Fibroblast of lung (primary cell): ENCODE data around the gene MYO18A. TPM values are rescaled to one million over a fixed set of nuclear protein-coding genes. Genes with fewer than 3 reads are reported as not detected.
A peak's percentile ranks its signal among the peaks of the same experiment; 100 is the strongest.

Source experiments
- DNase-seq, 2 donors: peaks; one replicate each; pipeline versions ENCODE4 v3.0.0 to v3.0.0-alpha.2; 2010; ENCODE audit warnings: low read depth in 2 of 2
- H2AFZ ChIP-seq: 2 replicates; pipeline ENCODE4 v1.5.1; 2012; ENCODE audit warnings: low read length, control low read depth, inconsistent platforms
- H3K27ac ChIP-seq: 2 replicates; pipeline ENCODE4 v1.5.1; 2011; ENCODE audit warnings: low read length, control low read depth; ENCODE audit not compliant: insufficient read depth
- H3K27me3 ChIP-seq: 2 replicates; pipeline ENCODE4 v1.5.1; 2011; ENCODE audit warnings: mild to moderate bottlenecking, low read length; ENCODE audit not compliant: control insufficient read depth, insufficient read depth
- H3K36me3 ChIP-seq: 2 replicates; pipeline ENCODE4 v1.5.1; 2011; ENCODE audit warnings: low read length; ENCODE audit not compliant: control insufficient read depth, insufficient read depth
- H3K4me1 ChIP-seq: 2 replicates; pipeline ENCODE4 v1.5.1; 2011; ENCODE audit warnings: low read length; ENCODE audit not compliant: control insufficient read depth, insufficient read depth; ENCODE audit errors: extremely low read depth
- H3K4me2 ChIP-seq: 2 replicates; pipeline ENCODE4 v1.5.1; 2011; ENCODE audit warnings: low read length, control low read depth; ENCODE audit not compliant: insufficient read depth; ENCODE audit errors: extremely low read depth
- H3K4me3 ChIP-seq, 4 experiments: fragments of 200-600 bp in 1 of 4; sonication (generic) in 1 of 4; replicated peaks in 1 of 4; 2 replicates each; pipeline ENCODE4 v1.5.1; 2011 to 2016; ENCODE audit warnings: low read length in 4 of 4, low read depth in 3 of 4, mild to moderate bottlenecking in 3 of 4, control low read depth in 2 of 4, inconsistent platforms in 1 of 4, mixed read lengths in 1 of 4; ENCODE audit not compliant: insufficient read depth in 1 of 4; ENCODE audit errors: control extremely low read depth in 1 of 4
- H3K79me2 ChIP-seq: 2 replicates; pipeline ENCODE4 v1.5.1; 2012; ENCODE audit warnings: mild to moderate bottlenecking, low read length, inconsistent platforms; ENCODE audit not compliant: control insufficient read depth, insufficient read depth
- H3K9ac ChIP-seq: 2 replicates; pipeline ENCODE4 v1.5.1; 2011; ENCODE audit warnings: mild to moderate bottlenecking, low read length, control low read depth; ENCODE audit not compliant: insufficient read depth
- H3K9me3 ChIP-seq: 2 replicates; pipeline ENCODE4 v1.5.1; 2012; ENCODE audit warnings: low read depth, low read length; ENCODE audit not compliant: control insufficient read depth, insufficient read depth
- H4K20me1 ChIP-seq: 2 replicates; pipeline ENCODE4 v1.5.1; 2011; ENCODE audit warnings: low read length; ENCODE audit not compliant: control insufficient read depth, insufficient read depth; ENCODE audit errors: extremely low read depth
- CTCF ChIP-seq, 2 donors: IDR thresholded peaks in 1 of 2; conservative IDR thresholded peaks in 1 of 2; 1 replicate in 1 of 2; 2 replicates in 1 of 2; pipeline ENCODE4 v1.5.1; 2011 to 2012; ENCODE audit warnings: low read length in 2 of 2, control low read depth in 1 of 2, inconsistent platforms in 1 of 2, low read depth in 1 of 2, mild to moderate bottlenecking in 1 of 2
- EZH2 ChIP-seq: IDR thresholded peaks from 2 replicates; pipeline ENCODE4 v1.5.1; 2012; ENCODE audit warnings: low read length, control low read depth, mild to moderate bottlenecking; ENCODE audit errors: missing control alignments
- polyA plus RNA-seq, 2 donors: library from polyadenylated mRNA; depleted of rRNA in 1 of 2; stranded (reverse) in 1 of 2; unstranded in 1 of 2; fragments of >200 nt; gene quantifications; 2 replicates each; pipeline ENCODE4 v1.2.1, GENCODE V29; 2011 to 2012; ENCODE audit warnings: missing spikeins in 1 of 2
- total RNA-seq: library from RNA; depleted of rRNA; stranded (reverse); fragments of >200 nt; gene quantifications from 2 replicates; pipeline ENCODE4 v1.2.1, GENCODE V29; 2014

Gene MYO18A
- total and polyA plus RNA-seq, 2 donors (not counting 1 experiment from before 2014, with no cell fraction given) = 11.7 to 133 TPM

- H3K9ac ChIP-seq = no peak overlapping the region
- TF ChIP-seq EZH2 (no peak), CTCF (conservative IDR thresholded peaks at IDR 0.05 in 1 of 2, IDR thresholded peaks at IDR 0.05 in 1 of 2; ENCODE audit: low read depth in 1 of 2, low read length in 2 of 2) (no peak)
- H3K4me1 ChIP-seq = no peaks in the 10 kb centered on the region
- H3K36me3 ChIP-seq = no peaks in the 10 kb centered on the region
- H3K4me2 ChIP-seq = no peak overlapping the region
- no peaks in the 10 kb centered on the region for H4K20me1 ChIP-seq
- H3K9me3 ChIP-seq = no peaks in the 10 kb centered on the region
- no peak for DNase-seq
- no peak overlapping the region for H3K27ac ChIP-seq
- H3K27me3 ChIP-seq = peaks cover 21% of the 10 kb centered on the region
- no peak overlapping the region for H2AFZ ChIP-seq
- no peaks in the 10 kb centered on the region for H3K79me2 ChIP-seq
- no peak overlapping the region for H3K4me3 ChIP-seq
Observed at GRCh38 chr17:29041571-29041970, 138.6 kb downstream of the MYO18A start.

- H3K79me2 ChIP-seq = no peaks in the 10 kb centered on the region
- H3K36me3 ChIP-seq = no peaks in the 10 kb centered on the region
- no peaks in the 10 kb centered on the region for H3K4me1 ChIP-seq
- H3K4me3 ChIP-seq = no peak overlapping the region
- no peak for TF ChIP-seq CTCF (conservative IDR thresholded peaks at IDR 0.05 in 1 of 2, IDR thresholded peaks at IDR 0.05 in 1 of 2; ENCODE audit: low read depth in 1 of 2, low read length in 2 of 2)
- no peak for TF ChIP-seq EZH2
- H3K27ac ChIP-seq = no peak overlapping the region
- no peaks in the 10 kb centered on the region for H4K20me1 ChIP-seq
- no peak for DNase-seq
- peaks cover 25% of the 10 kb centered on the region for H3K27me3 ChIP-seq
- H3K9me3 ChIP-seq = no peaks in the 10 kb centered on the region
- no peak overlapping the region for H3K4me2 ChIP-seq
- H2AFZ ChIP-seq = no peak overlapping the region
- no peak overlapping the region for H3K9ac ChIP-seq
Observed at GRCh38 chr17:29041091-29041490, 139.1 kb downstream of the MYO18A start.

- H3K27me3 ChIP-seq = peaks cover 29% of the 10 kb centered on the region
- no peak overlapping the region for H2AFZ ChIP-seq
- DNase-seq = peak; percentile 5 to 95
- no peak overlapping the region for H3K4me3 ChIP-seq
- no peak overlapping the region for H3K4me2 ChIP-seq
- H3K79me2 ChIP-seq = no peaks in the 10 kb centered on the region
- no peak overlapping the region for H3K9ac ChIP-seq
- no peaks in the 10 kb centered on the region for H4K20me1 ChIP-seq
- H3K9me3 ChIP-seq = no peaks in the 10 kb centered on the region
- H3K4me1 ChIP-seq = no peaks in the 10 kb centered on the region
- no peaks in the 10 kb centered on the region for H3K36me3 ChIP-seq
- no peak overlapping the region for H3K27ac ChIP-seq
- TF ChIP-seq CTCF (conservative IDR thresholded peaks at IDR 0.05 in 1 of 2, IDR thresholded peaks at IDR 0.05 in 1 of 2; ENCODE audit: low read depth in 1 of 2, low read length in 2 of 2) (no peak), EZH2 (no peak)
Observed at GRCh38 chr17:29039764-29040598, 140.2 kb downstream of the MYO18A start.
